GM23338 (cell line): Measurements from ENCODE around the gene VDR. TPM values are rescaled to one million over a fixed set of nuclear protein-coding genes. Genes with fewer than 3 reads are reported as not detected.

Experiments used
- ATAC-seq: fragments of 200-7000 bp; cut with Tn5 transposase; 3 replicates; pipeline ENCODE4 v1.9.1; 2020
- DNase-seq: peaks from one replicate; pipeline ENCODE4 v3.0.0-alpha.2; 2015; ENCODE audit warnings: low spot score
- H2AFZ ChIP-seq: fragments of 200-600 bp; sonication (generic); 2 replicates; pipeline ENCODE4 v1.8.0; 2016; ENCODE audit warnings: antibody characterized with exemption, mild to moderate bottlenecking, moderate library complexity
- H3F3A ChIP-seq: fragments of 200-600 bp; sonication (generic); replicated peaks from 2 replicates; pipeline ENCODE4 v1.8.0; 2017; ENCODE audit warnings: antibody characterized with exemption, mixed run types, low read depth
- H3K27ac ChIP-seq: fragments of 200-600 bp; sonication (generic); 2 replicates; pipeline ENCODE4 v1.6.1; 2016; ENCODE audit warnings: low read depth
- H3K27me3 ChIP-seq: fragments of 200-600 bp; sonication (generic); 2 replicates; pipeline ENCODE4 v1.8.0; 2016; ENCODE audit warnings: mild to moderate bottlenecking, mixed run types, moderate library complexity; ENCODE audit not compliant: insufficient read depth
- H3K36me3 ChIP-seq: fragments of 200-600 bp; sonication (generic); 2 replicates; pipeline ENCODE4 v1.8.0; 2016; ENCODE audit warnings: mild to moderate bottlenecking; ENCODE audit not compliant: insufficient read depth
- H3K4me1 ChIP-seq: fragments of 200-600 bp; sonication (generic); 2 replicates; pipeline ENCODE4 v1.8.0; 2016; ENCODE audit warnings: mild to moderate bottlenecking, moderate library complexity; ENCODE audit not compliant: insufficient read depth
- H3K4me2 ChIP-seq: fragments of 200-600 bp; sonication (generic); 2 replicates; pipeline ENCODE4 v1.7.1; 2017; ENCODE audit warnings: mixed run types
- H3K4me3 ChIP-seq: fragments of 200-600 bp; sonication (generic); 2 replicates; pipeline ENCODE4 v1.6.1; 2016; ENCODE audit warnings: mixed run types
- H3K79me2 ChIP-seq: fragments of 200-600 bp; sonication (generic); replicated peaks from 2 replicates; pipeline ENCODE4 v1.8.0; 2017; ENCODE audit warnings: mild to moderate bottlenecking; ENCODE audit not compliant: insufficient read depth
- H3K9me2 ChIP-seq: fragments of 200-600 bp; sonication (generic); 2 replicates; pipeline ENCODE4 v1.8.0; 2017; ENCODE audit not compliant: insufficient read depth
- H4K20me1 ChIP-seq: fragments of 200-600 bp; sonication (generic); replicated peaks from 2 replicates; pipeline ENCODE4 v1.8.0; 2017; ENCODE audit warnings: mild to moderate bottlenecking; ENCODE audit not compliant: insufficient read depth
- H3K27ac Mint-ChIP-seq: 2 replicates; pipeline ENCODE4 v1.8.0; 2020; ENCODE audit warnings: inconsistent platforms, mild to moderate bottlenecking, moderate library complexity, mixed read lengths
- H3K27me3 Mint-ChIP-seq: 3 replicates; pipeline ENCODE4 v1.8.0; 2022; ENCODE audit warnings: low read depth, mild to moderate bottlenecking, moderate library complexity, mixed read lengths, inconsistent platforms; ENCODE audit not compliant: insufficient read depth, poor library complexity
- H3K36me3 Mint-ChIP-seq: 3 replicates; pipeline ENCODE4 v1.8.0; 2021; ENCODE audit warnings: low read depth, mild to moderate bottlenecking, inconsistent platforms, moderate library complexity, mixed read lengths
- H3K4me1 Mint-ChIP-seq: 3 replicates; pipeline ENCODE4 v1.8.0; 2020; ENCODE audit warnings: mild to moderate bottlenecking, inconsistent platforms, mixed read lengths
- H3K4me3 Mint-ChIP-seq: 3 replicates; pipeline ENCODE4 v1.8.0; 2021; ENCODE audit warnings: moderate library complexity, mild to moderate bottlenecking, inconsistent platforms, mixed read lengths
- H3K9me3 Mint-ChIP-seq: 3 replicates; pipeline ENCODE4 v1.8.0; 2020; ENCODE audit warnings: moderate library complexity, mild to moderate bottlenecking, inconsistent platforms, mixed read lengths
- CTCF ChIP-seq, 2 experiments: fragments of 200-600 bp in 1 of 2; sonication (generic) in 1 of 2; conservative IDR thresholded peaks; 2 replicates each; pipeline versions ENCODE4 v1.5.1 to v1.6.1; 2016 to 2017; ENCODE audit warnings: antibody characterized with exemption in 2 of 2, low read depth in 2 of 2, mild to moderate bottlenecking in 2 of 2, moderate library complexity in 1 of 2
- EZH2 ChIP-seq: fragments of 200-600 bp; sonication (generic); IDR thresholded peaks from one replicate; pipeline ENCODE4 v1.8.0; 2017; ENCODE audit warnings: antibody characterized with exemption, mild to moderate bottlenecking, low read depth; ENCODE audit not compliant: unreplicated experiment
- EZH2phosphoT487 ChIP-seq: fragments of 200-600 bp; sonication (generic); IDR thresholded peaks from one replicate; pipeline ENCODE4 v1.8.1; 2018; ENCODE audit warnings: antibody characterized with exemption; ENCODE audit not compliant: unreplicated experiment
- JUNB ChIP-seq: IDR thresholded peaks from one replicate; pipeline ENCODE4 v1.6.1; 2016; ENCODE audit warnings: antibody characterized with exemption; ENCODE audit not compliant: unreplicated experiment
- POLR2AphosphoS5 ChIP-seq: IDR thresholded peaks from 2 replicates; pipeline ENCODE4 v1.6.1; 2016; ENCODE audit warnings: antibody characterized with exemption, low read depth
- REST ChIP-seq: IDR thresholded peaks from one replicate; pipeline ENCODE4 v1.6.1; 2018; ENCODE audit warnings: antibody characterized with exemption; ENCODE audit not compliant: unreplicated experiment
- ZNF331 ChIP-seq: fragments of 250-450 bp; sonication (Bioruptor Pico); IDR thresholded peaks from 2 replicates; pipeline ENCODE4 v1.5.0; 2020; ENCODE audit warnings: low read depth, mild to moderate bottlenecking, moderate library complexity
- polyA plus RNA-seq: library from polyadenylated mRNA; unstranded; fragments of >200 nt; fragmentation: Nextera tagmentation; extraction: Ambion mirVana; gene quantifications from 2 replicates; pipeline ENCODE4 v1.2.1, GENCODE V29; 2016
- total RNA-seq: library from RNA; depleted of rRNA; stranded (reverse); fragments of >200 nt; shearing (Covaris generic); gene quantifications from 2 replicates; pipeline ENCODE4 v1.2.3, GENCODE V29; 2014
- TF ChIP-seq, protein P1 (sequence below): IDR thresholded peaks from 2 replicates; pipeline ENCODE4 v1.6.1; 2016; ENCODE audit warnings: antibody characterized with exemption

The VDR gene
- total and polyA plus RNA-seq, 2 experiments from 2014 or later, result 0.37 to 1.4 TPM

DNA sequence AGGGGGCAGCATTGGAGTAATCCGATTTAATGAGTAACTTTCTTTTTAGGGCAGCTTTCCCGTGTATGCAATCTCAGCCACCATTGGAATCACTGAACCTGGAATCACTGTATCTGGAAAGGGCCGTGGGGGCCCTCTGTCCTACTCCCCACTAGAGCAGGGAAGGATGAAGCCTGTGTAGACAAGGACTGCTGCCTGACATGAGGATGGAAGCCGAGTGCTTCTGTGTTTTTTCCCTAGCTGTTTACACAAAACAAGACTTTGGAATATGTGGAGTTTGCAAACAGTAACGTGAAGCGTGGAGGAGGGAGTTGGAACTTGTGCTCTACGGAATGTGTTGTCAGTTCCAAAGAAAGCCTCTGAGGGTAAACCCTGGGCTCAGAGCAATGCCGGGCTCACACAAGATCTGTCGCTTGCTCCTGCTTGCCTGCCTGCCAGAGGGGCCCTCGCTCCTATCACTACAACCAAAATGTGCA lies 52.7 kb downstream of the VDR start (continued):
- no peak for TF ChIP-seq REST
- TF ChIP-seq JUNB, result no peak

DNA sequence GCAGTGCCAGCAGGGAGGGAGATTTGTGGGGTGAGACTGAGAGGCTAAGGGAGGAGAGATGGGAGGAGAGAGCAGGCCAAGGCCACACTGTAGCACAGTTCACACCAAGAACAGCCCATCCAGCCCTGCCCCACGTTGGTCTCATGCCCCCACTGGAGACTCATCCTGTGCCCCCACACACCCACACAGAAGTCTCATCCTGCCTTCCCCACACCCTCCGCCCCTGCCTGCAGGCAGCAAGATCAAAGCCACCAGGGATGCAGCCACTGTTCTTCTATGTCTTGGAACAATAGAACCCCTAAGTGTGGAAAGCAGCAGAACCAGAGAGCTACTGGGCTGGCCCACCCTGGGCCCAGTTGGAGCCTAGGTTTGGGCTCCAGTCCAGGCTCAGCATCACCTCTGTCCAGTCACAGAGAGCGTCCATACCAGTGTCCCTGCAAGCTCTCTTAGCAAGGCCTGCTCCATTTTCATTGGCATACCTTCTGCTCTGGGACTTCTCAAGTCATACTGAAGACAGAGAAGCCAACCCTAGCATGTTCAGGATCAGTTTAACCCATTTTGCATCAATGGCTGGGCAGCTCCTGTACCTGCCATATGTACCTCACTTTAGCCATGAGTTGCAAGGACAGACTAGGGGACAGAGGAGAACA lies 53.4 kb downstream of the VDR start:
- no peak overlapping the region for H3K27ac Mint-ChIP-seq
- peaks cover 11% of the 10 kb centered on the region for H3K27me3 Mint-ChIP-seq
- H3K36me3 Mint-ChIP-seq, result no peaks in the 10 kb centered on the region
- H3K4me1 ChIP-seq, result no peaks in the 10 kb centered on the region
- H3K4me2 ChIP-seq, result no peak overlapping the region
- DNase-seq (no peak), ATAC-seq (peak; percentile 20)
- H3K36me3 ChIP-seq, result no peaks in the 10 kb centered on the region
- no peak overlapping the region for H3K4me3 ChIP-seq
- no peaks in the 10 kb centered on the region for H3K79me2 ChIP-seq
- H3F3A ChIP-seq, result no peaks in the 10 kb centered on the region
- H3K9me3 Mint-ChIP-seq, result no peaks in the 10 kb centered on the region
- H3K4me3 Mint-ChIP-seq, result no peak overlapping the region
- no peak overlapping the region for H3K27ac ChIP-seq
- no peaks in the 10 kb centered on the region for H3K27me3 ChIP-seq
- no peaks in the 10 kb centered on the region; the same call in none of the 2 replicates for H4K20me1 ChIP-seq
- no peak overlapping the region for H2AFZ ChIP-seq
- peaks cover 1% of the 10 kb centered on the region for H3K9me2 ChIP-seq
- H3K4me1 Mint-ChIP-seq, result peaks cover 24% of the 10 kb centered on the region
- no peak for TF ChIP-seq EZH2
- TF ChIP-seq, protein P1, sequence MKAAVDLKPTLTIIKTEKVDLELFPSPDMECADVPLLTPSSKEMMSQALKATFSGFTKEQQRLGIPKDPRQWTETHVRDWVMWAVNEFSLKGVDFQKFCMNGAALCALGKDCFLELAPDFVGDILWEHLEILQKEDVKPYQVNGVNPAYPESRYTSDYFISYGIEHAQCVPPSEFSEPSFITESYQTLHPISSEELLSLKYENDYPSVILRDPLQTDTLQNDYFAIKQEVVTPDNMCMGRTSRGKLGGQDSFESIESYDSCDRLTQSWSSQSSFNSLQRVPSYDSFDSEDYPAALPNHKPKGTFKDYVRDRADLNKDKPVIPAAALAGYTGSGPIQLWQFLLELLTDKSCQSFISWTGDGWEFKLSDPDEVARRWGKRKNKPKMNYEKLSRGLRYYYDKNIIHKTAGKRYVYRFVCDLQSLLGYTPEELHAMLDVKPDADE, result no peak
- no peak for TF ChIP-seq JUNB
- no peak for TF ChIP-seq REST
- TF ChIP-seq CTCF (conservative IDR thresholded peaks at IDR 0.05; ENCODE audit: low read depth in 2 of 2), result no peak
- no peak for TF ChIP-seq POLR2AphosphoS5
- no peak for TF ChIP-seq EZH2phosphoT487
- no peak for TF ChIP-seq ZNF331
